ENCODE data around the gene VMAC.

VMAC gene

DNA sequence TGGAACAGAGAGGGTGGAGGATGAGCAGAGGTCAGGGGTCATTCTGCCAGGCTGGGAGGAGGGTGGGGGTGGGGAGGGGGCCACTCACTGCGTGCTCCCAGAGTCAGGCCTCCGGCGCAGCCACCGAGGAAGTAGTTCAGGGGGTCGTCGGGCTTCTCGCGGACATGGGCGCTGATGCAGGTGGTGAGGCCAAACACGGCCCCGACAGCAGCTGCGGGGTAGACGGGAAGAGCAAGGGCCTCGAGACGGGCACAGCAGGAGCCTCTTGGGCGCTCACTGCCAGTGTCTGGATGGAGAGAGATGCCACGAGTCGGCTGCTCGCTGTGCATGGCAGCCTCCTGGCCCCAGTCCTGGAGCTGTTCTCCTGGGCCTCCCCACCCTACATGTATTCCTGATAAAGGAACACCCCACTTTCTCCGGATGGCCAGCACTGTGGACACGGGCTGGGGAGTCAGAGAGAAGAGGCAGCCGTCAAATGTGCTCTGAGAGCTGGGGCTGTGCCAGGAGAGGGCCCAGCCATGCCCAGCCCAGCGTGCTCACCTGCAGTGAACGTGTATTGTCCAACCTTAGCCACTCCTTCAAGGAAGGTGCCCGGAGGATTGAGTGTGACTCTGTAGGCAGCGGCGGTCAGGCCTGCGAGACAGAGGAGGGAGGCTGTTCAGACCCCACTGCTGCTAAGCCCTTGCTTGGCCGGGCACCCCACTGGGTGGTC lies 8.2 kb upstream of the VMAC start:
- Histone ChIP-seq H3K9me3 (ENCODE audit: control insufficient read depth in 1 of 2, low read length in 2 of 2) (no peaks in the 10 kb centered on the region), H3K36me3 (ENCODE audit: control insufficient read depth in 1 of 2, insufficient read depth in 2 of 2, low read length in 2 of 2) (peaks cover 9 to 27% of the 10 kb centered on the region in 2 donors), H3K4me3 (ENCODE audit: low read depth in 1 of 2, low read length in 2 of 2) (no peak overlapping the region), H3K27me3 (ENCODE audit: low read depth, low read length) (peaks cover 4% of the 10 kb centered on the region), H3K27ac (ENCODE audit: low read length) (no peak overlapping the region), H3K4me1 (ENCODE audit: control insufficient read depth in 1 of 2, insufficient read depth in 2 of 2, low read length in 2 of 2) (peaks cover 0 to 13% of the 10 kb centered on the region in 2 donors)

DNA sequence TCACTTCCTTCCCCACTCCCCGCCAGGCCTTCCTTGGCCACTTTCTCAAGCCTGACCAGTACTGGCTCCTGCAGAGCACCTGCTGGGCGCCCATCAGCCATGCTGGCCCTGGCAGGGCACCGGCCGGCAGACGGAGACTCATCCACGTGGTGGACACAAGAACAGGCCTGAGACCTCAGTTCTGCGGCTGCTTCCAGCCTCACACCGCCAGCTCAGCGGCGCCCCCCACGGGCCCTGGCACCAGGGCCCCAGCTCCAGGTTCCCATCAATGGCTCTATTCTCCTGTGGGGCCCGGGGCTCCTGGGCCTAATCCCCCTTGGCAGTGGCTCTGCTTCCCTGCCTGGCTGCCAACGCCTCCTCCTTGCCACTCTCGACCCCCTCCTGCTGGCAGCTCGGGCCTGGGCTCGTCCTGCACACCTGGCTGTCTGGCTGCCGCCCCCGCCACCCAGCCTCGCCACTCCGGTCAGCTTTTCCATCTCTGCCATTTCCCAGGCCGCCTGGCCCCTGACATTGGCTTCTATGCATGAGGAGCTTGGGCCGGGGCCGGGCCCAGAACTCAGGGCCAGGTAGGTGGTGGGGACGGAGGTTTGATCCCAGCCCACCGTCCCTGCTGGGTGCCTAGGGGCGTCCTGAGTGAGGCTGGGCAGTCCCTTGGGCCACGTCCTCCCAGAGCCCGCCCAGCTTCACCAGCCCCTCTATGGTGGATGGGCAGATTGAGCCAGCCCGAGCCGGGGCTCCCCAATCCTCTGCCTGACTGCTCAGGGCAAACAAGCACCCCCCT lies 7.3 kb upstream of the VMAC start:
- H3K4me3 ChIP-seq (ENCODE audit: low read depth in 1 of 2, low read length in 2 of 2): no peak overlapping the region
- no peak overlapping the region for H3K27ac ChIP-seq (ENCODE audit: low read length)
- peaks cover 0 to 8% of the 10 kb centered on the region in 2 donors for H3K4me1 ChIP-seq (ENCODE audit: control insufficient read depth in 1 of 2, insufficient read depth in 2 of 2, low read length in 2 of 2)
- no peaks in the 10 kb centered on the region for H3K27me3 ChIP-seq (ENCODE audit: low read depth, low read length)
- no peaks in the 10 kb centered on the region for H3K9me3 ChIP-seq (ENCODE audit: control insufficient read depth in 1 of 2, low read length in 2 of 2)
- peaks cover 9 to 27% of the 10 kb centered on the region in 2 donors for H3K36me3 ChIP-seq (ENCODE audit: control insufficient read depth in 1 of 2, insufficient read depth in 2 of 2, low read length in 2 of 2)

GRCh38 chr19:5899728-5900526 lies 4.7 kb upstream of the VMAC start:
- peaks cover 0 to 12% of the 10 kb centered on the region in 2 donors for H3K4me1 ChIP-seq (ENCODE audit: control insufficient read depth in 1 of 2, insufficient read depth in 2 of 2, low read length in 2 of 2)
- H3K27ac ChIP-seq (ENCODE audit: low read length): no peak overlapping the region
- no peaks in the 10 kb centered on the region for H3K27me3 ChIP-seq (ENCODE audit: low read depth, low read length)
- no peak overlapping the region for H3K4me3 ChIP-seq (ENCODE audit: low read depth in 1 of 2, low read length in 2 of 2)
- H3K9me3 ChIP-seq (ENCODE audit: control insufficient read depth in 1 of 2, low read length in 2 of 2): no peaks in the 10 kb centered on the region
- peaks cover 9 to 22% of the 10 kb centered on the region in 2 donors for H3K36me3 ChIP-seq (ENCODE audit: control insufficient read depth in 1 of 2, insufficient read depth in 2 of 2, low read length in 2 of 2)

DNA sequence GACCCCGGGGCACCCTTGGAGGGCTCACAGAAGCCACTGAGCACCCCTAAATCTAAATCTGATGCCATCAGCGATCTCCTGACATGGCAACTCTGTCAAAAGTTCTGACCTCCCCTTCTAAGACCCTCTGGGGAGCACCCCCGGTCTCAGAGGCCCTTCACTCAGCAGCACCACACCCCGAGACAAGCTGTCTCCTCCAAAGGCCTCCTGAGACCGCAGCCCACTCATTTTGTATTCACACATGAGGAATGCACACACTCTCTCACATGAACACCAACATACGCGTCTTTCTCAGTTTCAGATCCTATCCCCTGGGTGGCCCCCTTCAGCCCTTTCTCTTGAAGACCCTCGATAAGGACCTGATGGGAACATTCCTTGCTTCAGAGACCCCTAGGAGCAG lies 3.7 kb upstream of the VMAC start:
- Histone ChIP-seq H3K9me3 (ENCODE audit: control insufficient read depth in 1 of 2, low read length in 2 of 2) (no peaks in the 10 kb centered on the region), H3K27ac (ENCODE audit: low read length) (no peak overlapping the region), H3K27me3 (ENCODE audit: low read depth, low read length) (no peaks in the 10 kb centered on the region), H3K36me3 (ENCODE audit: control insufficient read depth in 1 of 2, insufficient read depth in 2 of 2, low read length in 2 of 2) (peaks cover 0 to 12% of the 10 kb centered on the region in 2 donors), H3K4me3 (ENCODE audit: low read depth in 1 of 2, low read length in 2 of 2) (no peak overlapping the region), H3K4me1 (ENCODE audit: control insufficient read depth in 1 of 2, insufficient read depth in 2 of 2, low read length in 2 of 2) (peaks cover 0 to 17% of the 10 kb centered on the region in 2 donors)

- Histone ChIP-seq H3K36me3 (ENCODE audit: control insufficient read depth in 1 of 2, insufficient read depth in 2 of 2, low read length in 2 of 2) (no peaks in the 10 kb centered on the region), H3K9me3 (ENCODE audit: control insufficient read depth in 1 of 2, low read length in 2 of 2) (no peaks in the 10 kb centered on the region), H3K27ac (ENCODE audit: low read length) (peak overlapping the region; percentile 90), H3K4me1 (ENCODE audit: control insufficient read depth in 1 of 2, insufficient read depth in 2 of 2, low read length in 2 of 2) (peaks cover 0 to 26% of the 10 kb centered on the region in 2 donors), H3K27me3 (ENCODE audit: low read depth, low read length) (no peaks in the 10 kb centered on the region), H3K4me3 (ENCODE audit: low read depth in 1 of 2, low read length in 2 of 2) (peak overlapping the region; percentile 91 to 92)
Observed at GRCh38 chr19:5903056-5903623, 1.5 kb upstream of the VMAC start.

DNA sequence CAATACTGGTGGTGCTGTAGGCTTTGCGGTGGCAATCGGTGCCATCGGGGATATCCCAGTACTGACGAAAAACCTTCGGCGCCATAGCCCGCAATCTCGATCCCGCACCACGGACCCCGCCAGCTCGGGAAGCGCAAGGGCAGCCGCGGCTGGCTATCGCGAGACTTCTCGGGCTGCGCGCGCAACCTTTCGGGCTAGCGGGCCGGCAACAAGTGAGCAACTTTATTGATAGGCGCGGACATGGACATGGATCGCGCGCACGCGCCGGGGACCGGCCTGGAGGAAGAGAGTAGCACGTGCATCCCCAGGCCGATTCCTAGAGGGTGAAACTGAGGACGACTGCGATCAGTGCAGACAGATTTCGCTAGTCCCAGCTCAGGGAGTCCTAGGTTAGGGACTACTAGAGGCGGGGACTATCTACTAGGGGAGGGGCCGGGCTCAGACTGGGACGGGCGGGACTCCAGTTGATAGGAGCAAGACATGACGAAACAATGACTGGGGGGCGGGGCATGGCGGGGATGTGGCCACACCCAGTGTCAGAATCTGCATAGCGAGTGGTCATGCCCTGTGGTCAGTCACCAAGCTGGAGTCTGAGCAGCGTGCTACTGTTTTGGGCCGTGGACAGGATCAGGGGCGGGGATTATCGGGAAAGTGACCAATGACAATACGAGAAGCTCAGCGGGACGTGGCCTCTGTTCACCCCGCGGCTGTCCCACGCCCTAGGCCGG lies 884 bp upstream of the VMAC start, which contains the start of gene NDUFA11:
Gene NDUFA11 (minus strand): TSS at position 167 of the 728 bp plus-strand sequence. CDS start 82 bp downstream, at position 85.
- H3K36me3 ChIP-seq (ENCODE audit: control insufficient read depth in 1 of 2, insufficient read depth in 2 of 2, low read length in 2 of 2): peaks cover 0 to 2% of the 10 kb centered on the region in 2 donors
- H3K4me1 ChIP-seq (ENCODE audit: control insufficient read depth in 1 of 2, insufficient read depth in 2 of 2, low read length in 2 of 2): peaks cover 0 to 26% of the 10 kb centered on the region in 2 donors
- peak within 1 kb of the TSS; percentile 90 for H3K27ac ChIP-seq (ENCODE audit: low read length)
- no peaks in the 10 kb centered on the region for H3K27me3 ChIP-seq (ENCODE audit: low read depth, low read length)
- H3K4me3 ChIP-seq (ENCODE audit: low read depth in 1 of 2, low read length in 2 of 2): peak within 1 kb of the TSS; percentile 91 to 95
- no peaks in the 10 kb centered on the region for H3K9me3 ChIP-seq (ENCODE audit: control insufficient read depth in 1 of 2, low read length in 2 of 2)

DNA sequence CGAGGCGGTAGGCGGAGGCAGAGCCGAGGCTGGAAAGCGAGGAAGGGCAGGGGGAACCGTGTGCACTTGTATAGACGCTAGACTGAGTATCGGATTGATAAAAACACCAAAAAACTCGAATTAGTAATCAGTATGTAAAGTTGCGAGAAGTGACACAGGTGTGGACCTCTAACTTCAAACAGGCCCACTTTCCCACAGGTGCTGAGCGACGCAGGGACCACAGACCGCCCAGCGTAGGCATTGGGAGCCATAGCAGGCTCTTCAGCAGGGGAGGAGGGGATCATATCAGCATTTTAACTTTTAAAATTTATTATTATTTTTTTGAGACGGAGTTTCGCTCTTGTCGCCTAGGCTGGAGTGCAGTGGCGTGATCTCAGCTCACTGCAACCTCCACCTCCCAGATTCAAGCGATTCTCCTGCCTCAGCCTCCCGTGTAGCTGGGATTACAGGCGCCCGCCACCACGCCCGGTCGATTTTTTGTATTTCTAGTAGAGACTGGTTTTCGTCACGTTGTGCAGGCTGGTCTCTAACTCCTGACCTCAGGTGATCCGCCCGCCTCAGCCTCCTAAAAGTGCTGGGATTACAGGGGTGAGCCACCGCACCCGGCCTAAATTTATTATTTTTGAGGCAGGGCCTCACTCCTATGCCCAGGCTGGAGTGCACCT lies 574 bp downstream of the VMAC start:
- H3K27ac ChIP-seq (ENCODE audit: low read length): peak overlapping the region; percentile 56
- peaks cover 0 to 11% of the 10 kb centered on the region in 2 donors for H3K36me3 ChIP-seq (ENCODE audit: control insufficient read depth in 1 of 2, insufficient read depth in 2 of 2, low read length in 2 of 2)
- no peaks in the 10 kb centered on the region for H3K27me3 ChIP-seq (ENCODE audit: low read depth, low read length)
- no peaks in the 10 kb centered on the region for H3K9me3 ChIP-seq (ENCODE audit: control insufficient read depth in 1 of 2, low read length in 2 of 2)
- H3K4me3 ChIP-seq (ENCODE audit: low read depth in 1 of 2, low read length in 2 of 2): peak overlapping the region; percentile 75 to 95
- peaks cover 0 to 26% of the 10 kb centered on the region in 2 donors for H3K4me1 ChIP-seq (ENCODE audit: control insufficient read depth in 1 of 2, insufficient read depth in 2 of 2, low read length in 2 of 2)

GRCh38 chr19:5907241-5907640 lies 2.6 kb downstream of the VMAC start:
- H3K27ac ChIP-seq (ENCODE audit: low read length): no peak overlapping the region
- no peaks in the 10 kb centered on the region for H3K9me3 ChIP-seq (ENCODE audit: control insufficient read depth in 1 of 2, low read length in 2 of 2)
- H3K4me1 ChIP-seq (ENCODE audit: control insufficient read depth in 1 of 2, insufficient read depth in 2 of 2, low read length in 2 of 2): peaks cover 0 to 24% of the 10 kb centered on the region in 2 donors
- peaks cover 0 to 11% of the 10 kb centered on the region in 2 donors for H3K36me3 ChIP-seq (ENCODE audit: control insufficient read depth in 1 of 2, insufficient read depth in 2 of 2, low read length in 2 of 2)
- no peaks in the 10 kb centered on the region for H3K27me3 ChIP-seq (ENCODE audit: low read depth, low read length)
- no peak overlapping the region for H3K4me3 ChIP-seq (ENCODE audit: low read depth in 1 of 2, low read length in 2 of 2)

DNA sequence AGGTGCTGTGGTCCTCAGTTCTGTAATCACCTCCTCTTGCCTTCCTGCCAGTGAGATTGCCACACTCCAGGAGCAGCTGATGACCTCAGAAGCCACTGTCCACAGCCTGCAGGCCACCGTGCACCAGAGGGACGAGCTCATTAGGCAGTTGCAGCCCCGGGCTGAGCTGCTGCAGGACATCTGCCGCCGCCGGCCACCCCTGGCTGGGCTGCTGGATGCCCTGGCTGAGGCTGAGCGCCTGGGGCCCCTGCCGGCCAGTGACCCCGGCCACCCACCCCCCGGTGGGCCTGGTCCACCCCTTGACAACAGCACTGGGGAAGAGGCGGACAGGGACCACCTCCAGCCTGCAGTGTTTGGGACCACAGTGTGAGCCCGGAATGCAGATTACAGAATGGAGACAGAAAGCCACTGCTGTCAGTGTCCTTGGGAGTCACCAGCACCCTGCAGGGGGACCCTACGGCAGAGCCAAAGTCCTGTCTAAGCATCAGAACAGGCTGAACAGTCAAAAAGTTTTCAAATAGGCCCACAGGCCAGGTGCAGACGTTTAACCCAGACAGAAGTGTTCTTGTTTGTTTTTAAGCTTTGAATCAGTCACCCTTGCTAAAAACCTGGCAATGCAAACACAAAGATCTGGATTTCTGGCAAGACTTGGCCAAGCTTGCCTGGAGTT lies 4.2 kb downstream of the VMAC start:
- H3K36me3 ChIP-seq (ENCODE audit: control insufficient read depth in 1 of 2, insufficient read depth in 2 of 2, low read length in 2 of 2): peaks cover 0 to 11% of the 10 kb centered on the region in 2 donors
- H3K27me3 ChIP-seq (ENCODE audit: low read depth, low read length): no peaks in the 10 kb centered on the region
- no peak overlapping the region for H3K27ac ChIP-seq (ENCODE audit: low read length)
- no peaks in the 10 kb centered on the region for H3K9me3 ChIP-seq (ENCODE audit: control insufficient read depth in 1 of 2, low read length in 2 of 2)
- no peak overlapping the region for H3K4me3 ChIP-seq (ENCODE audit: low read depth in 1 of 2, low read length in 2 of 2)
- H3K4me1 ChIP-seq (ENCODE audit: control insufficient read depth in 1 of 2, insufficient read depth in 2 of 2, low read length in 2 of 2): peaks cover 0 to 16% of the 10 kb centered on the region in 2 donors

GRCh38 chr19:5910638-5910907 lies 5.9 kb downstream of the VMAC start:
- peaks cover 0 to 11% of the 10 kb centered on the region in 2 donors for H3K36me3 ChIP-seq (ENCODE audit: control insufficient read depth in 1 of 2, insufficient read depth in 2 of 2, low read length in 2 of 2)
- peaks cover 0 to 22% of the 10 kb centered on the region in 2 donors for H3K4me1 ChIP-seq (ENCODE audit: control insufficient read depth in 1 of 2, insufficient read depth in 2 of 2, low read length in 2 of 2)
- no peak overlapping the region for H3K27ac ChIP-seq (ENCODE audit: low read length)
- no peak overlapping the region for H3K4me3 ChIP-seq (ENCODE audit: low read depth in 1 of 2, low read length in 2 of 2)
- no peaks in the 10 kb centered on the region for H3K27me3 ChIP-seq (ENCODE audit: low read depth, low read length)
- H3K9me3 ChIP-seq (ENCODE audit: control insufficient read depth in 1 of 2, low read length in 2 of 2): no peaks in the 10 kb centered on the region

Measured in muscle layer of duodenum (tissue), 2 donors.